Pancreas (tissue), 10 donors: ENCODE measurements around the gene DMKN. TPM values are rescaled to one million over a fixed set of nuclear protein-coding genes. Genes with fewer than 3 reads are reported as not detected.
"Not testable (repeated sequence)": the region's sequence is repeated elsewhere in the genome, so short reads cannot be mapped to it uniquely, and the experiment has no call there.

Experiments used
- ATAC-seq, 4 donors: fragments of 200-7000 bp; cut with Tn5 transposase; one replicate each; pipeline versions ENCODE4 v1.8.0 to v1.9.1; 2020; ENCODE audit warnings: mild to moderate bottlenecking in 4 of 4, moderate library complexity in 4 of 4
- DNase-seq, 6 donors: peaks; one replicate each; pipeline ENCODE4 v3.0.0-alpha.2; 2020
- FAIRE-seq: peaks from 2 replicates; lab custom pipeline; 2012; peaks lifted over from hg19 to GRCh38; lab: Jason Lieb, UNC
- H3K27ac ChIP-seq, 4 donors: fragments of 200-600 bp; sonication (generic); 1 replicate in 3 of 4; 2 replicates in 1 of 4; pipeline versions ENCODE4 v1.5.0 to v1.8.0; 2020
- H3K27me3 ChIP-seq, 4 donors: fragments of 200-600 bp; one replicate each; pipeline ENCODE4 v1.8.0; 2021
- H3K36me3 ChIP-seq, 3 donors: fragments of 200-600 bp; sonication (generic) in 1 of 3; one replicate each; pipeline versions ENCODE4 v1.5.0 to v1.8.0; 2020 to 2021
- H3K4me1 ChIP-seq, 3 donors: fragments of 200-600 bp; one replicate each; pipeline ENCODE4 v1.8.0; 2021
- H3K4me3 ChIP-seq, 4 donors: fragments of 200-600 bp; sonication (generic) in 2 of 4; one replicate each; pipeline versions ENCODE4 v1.5.0 to v1.8.0; 2020 to 2021
- H3K9me3 ChIP-seq, 4 donors: fragments of 200-600 bp; one replicate each; pipeline ENCODE4 v1.8.0; 2021
- CTCF ChIP-seq, 4 donors: fragments of 200-600 bp; sonication (generic) in 3 of 4; IDR thresholded peaks; one replicate each; pipeline versions ENCODE4 v1.5.0 to v1.8.0; 2021; ENCODE audit warnings: antibody characterized with exemption in 4 of 4
- WGBS, 2 donors: extraction: QIAGEN DNeasy Blood & Tissue Kit; methylation state at CpG; one replicate each; pipeline ENCODE4 v1.1.7; 2013; 5-methylcytosine and 5-hydroxymethylcytosine counted together
- intact Hi-C, 3 donors: fragments of 100-400 bp; cut with DNase I; formaldehyde crosslinking; loops; one replicate each; pipeline versions ENCODE4 v1.11.1 to v1.14.2; 2022
- polyA plus RNA-seq, 2 donors: library from polyadenylated mRNA; stranded (reverse); fragments of 200-250 nt; gene quantifications; one replicate each; pipeline ENCODE4 v1.2.3, GENCODE V29; 2013
- total RNA-seq, 6 donors: library from RNA; stranded (reverse); fragmentation: NEBNext Ultra II Directional in 4 of 6; extraction: Animal tissue kit (Norgen Biotek cat#: 25700) in 4 of 6; gene quantifications; one replicate each; pipeline versions ENCODE4 v1.2.1 to v1.2.4, GENCODE V29; 2021 to 2023
- donor health status: healthy with polysubstance abuse.
- donor health status: DM: no; HTN: no; CAD: no; lungs with moderate emphysema.
- donor health status: DM: no; HTN: no; CAD: no.
- donor health status: control.
- donor health status: control.
- donor health status: Bipolar disorder and iron deficiency.
- donor health status: DM: yes; HTN: yes; CAD: no.
- donor health status: DM: no; HTN: no; CAD: no.
- donor health status: DM: no; HTN: no; CAD: no.
- donor health status: DM: yes; HTN: yes; CAD: no.

The DMKN gene
- total and polyA plus RNA-seq, 8 donors: 48.5 to 197 (median 62.4) TPM

- no peaks in the 10 kb centered on the region for H3K9me3 ChIP-seq
- no peak for TF ChIP-seq CTCF (IDR thresholded peaks at IDR 0.05)
- H3K27ac ChIP-seq: no peak overlapping the region
- FAIRE-seq (no peak), ATAC-seq (no peak), DNase-seq (no peak)
- H3K4me3 ChIP-seq: no peak overlapping the region
- H3K27me3 ChIP-seq: no peaks in the 10 kb centered on the region
- WGBS, 2 donors: 48 to 55% methylated on average over 4 of the region's 4 CpGs
- intact Hi-C loops: loop anchor here in 1 of 3 donors (10.0 kb wide), 1 partner anchor 131 kb away; the partner anchor contains the start of gene FFAR1
- H3K36me3 ChIP-seq: no peaks in the 10 kb centered on the region
- H3K4me1 ChIP-seq: no peaks in the 10 kb centered on the region
These were observed 37.3 kb downstream of the DMKN start for GRCh38 chr19:35476149-35476548.

GRCh38 chr19:35474594-35474993 is 38.9 kb downstream of the DMKN start:
- not testable (repeated sequence) for H3K27me3 ChIP-seq, H3K27ac ChIP-seq, FAIRE-seq, H3K4me3 ChIP-seq, H3K36me3 ChIP-seq, H3K4me1 ChIP-seq, DNase-seq, H3K9me3 ChIP-seq, ATAC-seq
- intact Hi-C loops: loop anchor here in 1 of 3 donors (10.0 kb wide), 1 partner anchor 130 kb away; the partner anchor contains the start of gene FFAR1
- 89 to 93% methylated on average over 6 to 7 of the region's 7 CpGs for WGBS, 2 donors

DNA sequence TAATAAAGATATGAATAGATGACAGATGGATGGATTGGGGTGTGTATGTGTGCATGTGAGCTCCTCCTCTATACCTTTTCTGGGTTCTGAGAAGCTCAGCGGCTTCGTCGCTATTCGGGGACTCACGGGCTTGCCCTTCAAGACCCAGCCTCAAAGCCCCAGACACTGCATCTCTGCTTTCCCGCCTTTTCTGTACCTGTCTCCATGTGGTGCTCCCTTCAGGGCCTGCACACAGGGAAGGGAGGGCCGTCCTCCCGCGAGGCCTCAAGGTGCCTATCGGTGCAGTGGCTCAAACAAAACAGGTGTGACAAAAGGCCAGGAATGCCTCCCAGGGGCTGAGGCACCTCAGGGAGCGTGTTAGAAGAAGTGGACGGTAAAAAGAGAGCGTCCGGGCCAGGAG is 39.3 kb downstream of the DMKN start:
- no peaks in the 10 kb centered on the region for H3K27me3 ChIP-seq
- H3K9me3 ChIP-seq: no peaks in the 10 kb centered on the region
- 87 to 92% methylated on average over 14 of the region's 14 CpGs for WGBS, 2 donors
- DNase-seq (no peak), ATAC-seq (no peak), FAIRE-seq (no peak)
- no peaks in the 10 kb centered on the region for H3K36me3 ChIP-seq
- intact Hi-C loops: loop anchor here in 1 of 3 donors (10.0 kb wide), 1 partner anchor 129 kb away; the partner anchor contains the start of gene FFAR1
- no peak for TF ChIP-seq CTCF (IDR thresholded peaks at IDR 0.05)
- no peak overlapping the region for H3K4me3 ChIP-seq
- no peaks in the 10 kb centered on the region for H3K4me1 ChIP-seq
- H3K27ac ChIP-seq: no peak overlapping the region

DNA sequence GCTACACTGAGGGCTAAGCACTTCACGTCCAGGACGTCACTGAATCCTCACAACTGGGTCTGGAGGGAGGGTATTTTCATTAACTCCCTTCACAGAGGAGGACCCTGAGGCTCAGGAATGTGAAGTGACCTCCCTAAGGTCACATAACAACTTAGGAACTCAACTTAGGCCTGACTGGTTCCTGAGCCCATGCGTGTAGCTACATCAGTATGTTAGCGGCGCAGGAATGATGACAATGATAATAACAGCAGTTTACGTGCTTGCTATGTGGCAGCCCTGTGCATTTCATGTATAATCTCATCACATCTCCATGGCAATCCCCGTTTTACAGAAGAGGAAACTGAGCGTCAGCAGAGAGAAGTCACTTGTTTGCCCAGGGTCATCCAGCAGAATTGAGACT is 41.5 kb downstream of the DMKN start:
- 81 to 89% methylated on average over 8 of the region's 8 CpGs for WGBS, 2 donors
- Histone ChIP-seq H3K4me3 (no peak overlapping the region), H3K9me3 (no peaks in the 10 kb centered on the region), H3K4me1 (no peaks in the 10 kb centered on the region), H3K36me3 (no peaks in the 10 kb centered on the region), H3K27me3 (no peaks in the 10 kb centered on the region), H3K27ac (no peak overlapping the region)
- no peak for TF ChIP-seq CTCF (IDR thresholded peaks at IDR 0.05)
- FAIRE-seq (no peak), DNase-seq (no peak), ATAC-seq (no peak)
- intact Hi-C loops: loop anchor here in 2 of 3 donors (2.0 to 10.0 kb wide), 2 partner anchors 119 to 127 kb away; partner anchors contain the start of gene FFAR1 (in 1 of the 2)

- not testable (repeated sequence) for H3K9me3 ChIP-seq, H3K4me3 ChIP-seq, H3K27ac ChIP-seq, FAIRE-seq, H3K27me3 ChIP-seq, ATAC-seq, H3K36me3 ChIP-seq, DNase-seq, H3K4me1 ChIP-seq
- 92 to 93% methylated on average over 4 of the region's 4 CpGs for WGBS, 2 donors
- intact Hi-C loops: loop anchor here in 1 of 3 donors (10.0 kb wide), 1 partner anchor 126 kb away; the partner anchor contains the start of gene FFAR1
These were observed 42.4 kb downstream of the DMKN start for GRCh38 chr19:35471075-35471474.

GRCh38 chr19:35470128-35470527 is 43.3 kb downstream of the DMKN start:
- FAIRE-seq (no peak), ATAC-seq (no peak), DNase-seq (no peak)
- H3K9me3 ChIP-seq: no peaks in the 10 kb centered on the region
- no peaks in the 10 kb centered on the region for H3K27me3 ChIP-seq
- 83 to 85% methylated on average over 7 of the region's 7 CpGs for WGBS, 2 donors
- no peaks in the 10 kb centered on the region for H3K36me3 ChIP-seq
- H3K4me1 ChIP-seq: no peaks in the 10 kb centered on the region
- H3K4me3 ChIP-seq: no peak overlapping the region
- H3K27ac ChIP-seq: no peak overlapping the region
- intact Hi-C loops: loop anchor here in 1 of 3 donors (10.0 kb wide), 1 partner anchor 125 kb away; the partner anchor contains the start of gene FFAR1
- TF ChIP-seq CTCF (IDR thresholded peaks at IDR 0.05): no peak
